GM19395 (cell line): ENCODE results near the gene COPS3.

ENCODE experiments used
- ATAC-seq: cut with Tn5 transposase; IDR thresholded peaks from one replicate; pipeline ENCODE4 v1.9.1; 2021; ENCODE audit warnings: mild to moderate bottlenecking, moderate library complexity; ENCODE audit not compliant: unreplicated experiment

Gene COPS3

GRCh38 chr17:17280613-17281549 lies at the start of gene COPS3:
TSS of gene COPS3 (minus strand) at chr17:17281246. CDS start at chr17:17281186, 60 bp downstream.
- ATAC-seq: peak; percentile 91

GRCh38 chr17:17328251-17328650 lies 47.2 kb upstream of the COPS3 start:
- no peak for ATAC-seq

GRCh38 chr17:17326275-17326875 lies 45.3 kb upstream of the COPS3 start:
- no peak for ATAC-seq

GRCh38 chr17:17325816-17326215 lies 44.8 kb upstream of the COPS3 start:
- ATAC-seq: no peak

- ATAC-seq: no peak
These were observed 44.2 kb upstream of the COPS3 start for GRCh38 chr17:17325228-17325627.

GRCh38 chr17:17324616-17325015 lies 43.6 kb upstream of the COPS3 start:
- no peak for ATAC-seq

- ATAC-seq: no peak
These were observed 41.8 kb upstream of the COPS3 start for GRCh38 chr17:17322516-17323510.

- ATAC-seq: no peak
These were observed 40.4 kb upstream of the COPS3 start for GRCh38 chr17:17321356-17322025.

GRCh38 chr17:17320911-17321220 lies 39.8 kb upstream of the COPS3 start:
- ATAC-seq: no peak

GRCh38 chr17:17320188-17320910 lies 39.3 kb upstream of the COPS3 start:
- ATAC-seq: no peak

GRCh38 chr17:17315142-17315821 lies 34.2 kb upstream of the COPS3 start:
- ATAC-seq: no peak

GRCh38 chr17:17314501-17315071 lies 33.5 kb upstream of the COPS3 start:
- no peak for ATAC-seq

- no peak for ATAC-seq
These were observed 32.4 kb upstream of the COPS3 start for GRCh38 chr17:17313350-17313991.

GRCh38 chr17:17309356-17309755 lies 28.3 kb upstream of the COPS3 start:
- no peak for ATAC-seq

- ATAC-seq: peak; percentile 63
These were observed 24.3 kb upstream of the COPS3 start for GRCh38 chr17:17305281-17305801.

GRCh38 chr17:17304521-17304985 lies 23.5 kb upstream of the COPS3 start:
- no peak for ATAC-seq

- ATAC-seq: no peak
These were observed 22.9 kb upstream of the COPS3 start for GRCh38 chr17:17303847-17304490.
